GM08714 (cell line): ENCODE data around the gene C1orf174.

Source experiments
- H3K4me3 ChIP-seq: fragments of 200-500 bp; sonication (Bioruptor generic); 2 replicates; pipeline ENCODE4 v1.5.1; 2014; ENCODE audit warnings: mild to moderate bottlenecking, low read length, inconsistent platforms
- ZNF274 ChIP-seq: IDR thresholded peaks from 2 replicates; pipeline ENCODE4 v1.6.1; 2012; ENCODE audit warnings: mild to moderate bottlenecking, low read depth, low read length

C1orf174 gene

DNA sequence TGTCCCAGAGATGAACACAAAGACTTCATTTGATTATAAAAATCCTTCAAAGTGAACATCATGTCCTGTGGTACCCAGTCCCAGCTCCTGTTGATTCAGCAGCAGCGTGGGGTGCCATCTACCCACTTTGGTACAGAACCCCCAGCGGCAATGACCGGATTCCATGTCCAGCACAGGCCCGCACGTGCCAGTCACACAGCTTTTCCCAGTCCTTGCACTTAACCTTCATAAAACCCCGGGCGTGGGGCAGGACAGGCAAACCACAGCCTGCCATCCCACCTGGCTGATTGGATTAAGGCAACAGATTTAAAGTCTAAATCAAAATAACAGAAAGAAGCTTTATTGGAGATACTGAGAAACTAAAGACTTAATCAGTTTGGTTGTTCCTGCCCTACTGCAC, 58.6 kb downstream of the C1orf174 start:
- H3K4me3 ChIP-seq = no peak overlapping the region
- no peak for TF ChIP-seq ZNF274
